ENCODE measurements around the gene SULT6B1. TPM values are rescaled to one million over a fixed set of nuclear protein-coding genes. Genes with fewer than 3 reads are reported as not detected.
"Not testable (repeated sequence)": the region's sequence is repeated elsewhere in the genome, so short reads cannot be mapped to it uniquely, and the experiment has no call there.

Gene SULT6B1
- total and polyA plus RNA-seq, 2 donors (not counting 1 experiment from before 2014, with no cell fraction given), result not detected

DNA sequence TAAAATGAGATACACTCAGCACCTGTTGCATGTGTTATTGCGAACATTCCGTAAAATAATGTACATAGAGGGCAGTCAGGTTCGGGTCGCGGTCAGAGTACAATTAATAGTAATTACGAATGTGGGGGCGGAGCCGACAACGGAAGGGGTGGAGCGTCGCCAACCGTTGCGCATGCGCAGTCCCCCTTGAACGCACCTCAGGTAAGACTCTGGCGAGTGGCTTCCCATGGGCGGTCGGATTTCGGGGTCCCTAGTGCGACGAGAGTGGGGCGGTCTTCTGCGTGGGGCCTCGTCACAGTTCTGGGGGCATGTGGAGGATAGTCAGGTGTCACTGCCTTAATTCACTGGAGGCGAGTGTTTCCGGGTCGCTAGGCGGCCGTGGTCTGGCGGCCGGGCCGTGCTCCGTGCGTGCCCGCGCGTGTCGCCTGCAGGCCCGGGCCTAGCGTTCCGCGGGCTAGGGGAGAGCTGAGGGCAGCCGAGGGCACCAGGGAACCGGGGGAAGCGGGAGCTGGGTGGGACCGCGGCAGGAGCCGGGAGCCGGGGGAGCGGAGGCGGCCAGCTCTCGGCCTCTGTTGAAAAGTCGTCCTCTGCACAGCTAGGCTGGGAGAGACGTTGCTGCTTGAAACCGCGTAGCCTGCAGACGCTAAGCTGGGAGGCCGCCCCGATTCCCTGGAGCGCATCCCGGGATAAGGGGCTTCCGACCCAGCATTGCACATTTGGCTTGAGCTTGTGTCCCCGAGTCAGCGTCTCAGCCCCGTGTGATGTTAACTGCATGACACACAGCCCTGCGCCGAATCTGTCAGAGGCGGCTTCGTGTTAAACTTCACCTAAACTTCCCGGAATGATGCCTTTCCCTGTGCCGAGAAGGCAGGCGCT, 8.1 kb upstream of the SULT6B1 start, which contains the start of gene CEBPZOS:
CEBPZOS (plus strand) TSS at position 177 of the 876 bp plus-strand sequence. CDS start 3,209 bp downstream, outside the sequence.
- DNase-seq (peak; percentile 94), ATAC-seq (ENCODE audit: low read depth) (peak; percentile 89)
- peaks cover 37% of the 10 kb centered on the region for H3K79me2 ChIP-seq (ENCODE audit: control insufficient read depth, insufficient read depth, low read length)
- Mint-ChIP-seq H3K9me3 (ENCODE audit: insufficient read depth) (no peaks in the 10 kb centered on the region), H3K27me3 (no peaks in the 10 kb centered on the region), H3K4me1 (peaks cover 22% of the 10 kb centered on the region), H3K4me3 (peak within 1 kb of the TSS; percentile 98), H3K27ac (peak within 1 kb of the TSS; percentile 99)
- H3K9ac ChIP-seq (ENCODE audit: low read length), result peak within 1 kb of the TSS; percentile 79
- H2AFZ ChIP-seq (ENCODE audit: insufficient read depth, low read depth, low read length, poor library complexity, severe bottlenecking), result peak within 1 kb of the TSS; percentile 88
- ChIA-PET CTCF (interaction anchor here (1.3 kb wide), 1 partner anchor 28 kb away, joined by 7 read pairs; no protein-coding TSS in a partner anchor), POLR2A (interaction anchor here (0.7 to 1.2 kb wide), 2 partner anchors 35 to 133 kb away, joined by 3 to 4 read pairs; partner anchors contain the start of genes CEBPZ and NDUFAF7)
- WGBS (ENCODE audit: insufficient coverage), result under 1% methylated on average over 71 of the region's 72 CpGs
- H3K4me1 ChIP-seq (ENCODE audit: control insufficient read depth in 2 of 2, insufficient read depth in 2 of 2, low read length in 2 of 2), result peaks cover 16 to 24% of the 10 kb centered on the region in 2 donors
- TF ChIP-seq EZH2 (IDR thresholded peaks at IDR 0.05; ENCODE audit: borderline replicate concordance, insufficient read depth, low read depth, low read length, poor library complexity, severe bottlenecking), result no peak
- TF ChIP-seq, protein P1, sequence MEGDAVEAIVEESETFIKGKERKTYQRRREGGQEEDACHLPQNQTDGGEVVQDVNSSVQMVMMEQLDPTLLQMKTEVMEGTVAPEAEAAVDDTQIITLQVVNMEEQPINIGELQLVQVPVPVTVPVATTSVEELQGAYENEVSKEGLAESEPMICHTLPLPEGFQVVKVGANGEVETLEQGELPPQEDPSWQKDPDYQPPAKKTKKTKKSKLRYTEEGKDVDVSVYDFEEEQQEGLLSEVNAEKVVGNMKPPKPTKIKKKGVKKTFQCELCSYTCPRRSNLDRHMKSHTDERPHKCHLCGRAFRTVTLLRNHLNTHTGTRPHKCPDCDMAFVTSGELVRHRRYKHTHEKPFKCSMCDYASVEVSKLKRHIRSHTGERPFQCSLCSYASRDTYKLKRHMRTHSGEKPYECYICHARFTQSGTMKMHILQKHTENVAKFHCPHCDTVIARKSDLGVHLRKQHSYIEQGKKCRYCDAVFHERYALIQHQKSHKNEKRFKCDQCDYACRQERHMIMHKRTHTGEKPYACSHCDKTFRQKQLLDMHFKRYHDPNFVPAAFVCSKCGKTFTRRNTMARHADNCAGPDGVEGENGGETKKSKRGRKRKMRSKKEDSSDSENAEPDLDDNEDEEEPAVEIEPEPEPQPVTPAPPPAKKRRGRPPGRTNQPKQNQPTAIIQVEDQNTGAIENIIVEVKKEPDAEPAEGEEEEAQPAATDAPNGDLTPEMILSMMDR (IDR thresholded peaks at IDR 0.05), result no peak
- intact Hi-C loops (cut with micrococcal nuclease), result loop anchor here (1.0 to 5.0 kb wide), 5 partner anchors 35 to 230 kb away; partner anchors contain the start of genes CEBPZ, EIF2AK2, GPATCH11 and HEATR5B
- peak within 1 kb of the TSS; percentile 78 to 81 for H3K27ac ChIP-seq (ENCODE audit: low read length in 2 of 2)
- H3K27me3 ChIP-seq (replicated peaks in 1 of 4; ENCODE audit: control extremely low read depth in 1 of 4, control insufficient read depth in 3 of 4, insufficient read depth in 4 of 4, low read length in 3 of 4), result no peaks in the 10 kb centered on the region
- H3K4me3 ChIP-seq (ENCODE audit: control extremely low read depth in 1 of 5, extremely low read depth in 1 of 5, insufficient read depth in 1 of 5, low read depth in 2 of 5, low read length in 4 of 5), result peak within 1 kb of the TSS; percentile 70 to 87 (median 80)
- H3K4me2 ChIP-seq (replicated peaks; ENCODE audit: low read depth, low read length, poor library complexity, severe bottlenecking), result peak within 1 kb of the TSS; percentile 88
- peaks cover 0 to 5% (median 0%) of the 10 kb centered on the region in 3 donors for H3K9me3 ChIP-seq (ENCODE audit: control extremely low read depth in 1 of 3, control insufficient read depth in 2 of 3, insufficient read depth in 1 of 3, low read length in 2 of 3)
- H4K20me1 ChIP-seq (ENCODE audit: control insufficient read depth, insufficient read depth, low read length, poor library complexity, severe bottlenecking), result no peaks in the 10 kb centered on the region
- peaks cover 0 to 10% of the 10 kb centered on the region in 2 experiments for H3K36me3 ChIP-seq (replicated peaks in 1 of 2; ENCODE audit: control extremely low read depth in 1 of 2, control insufficient read depth in 1 of 2, extremely low read depth in 1 of 2, insufficient read depth in 2 of 2, low read length in 1 of 2)

DNA sequence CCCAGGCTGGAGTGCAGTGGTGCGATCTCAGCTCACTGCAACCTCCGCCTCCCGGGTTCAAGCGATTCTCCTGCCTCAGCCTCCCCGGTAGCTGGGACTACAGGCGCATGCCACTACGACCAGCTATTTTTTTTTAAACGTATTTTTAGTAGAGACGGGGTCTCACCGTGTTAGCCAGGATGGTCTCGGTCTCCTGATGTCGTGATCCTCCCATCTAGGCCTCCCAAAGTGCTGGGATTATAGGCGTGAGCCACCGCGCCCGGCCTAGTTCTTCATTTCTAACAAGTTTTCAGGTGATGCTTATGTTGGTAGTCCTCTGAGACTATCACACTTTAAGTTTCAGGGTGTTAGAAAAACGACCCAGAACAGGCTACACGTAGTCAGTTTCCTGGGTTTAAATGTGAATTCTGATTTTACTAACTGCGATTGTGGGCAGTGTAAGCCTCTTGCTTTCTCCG, 7.4 kb upstream of the SULT6B1 start:
- not testable (repeated sequence) for H3K27me3 Mint-ChIP-seq
- H3K9ac ChIP-seq (ENCODE audit: low read length), result peak overlapping the region; percentile 79

More for the DNA sequence above, 7.4 kb upstream of the SULT6B1 start:
- Histone ChIP-seq H3K79me2 (ENCODE audit: control insufficient read depth, insufficient read depth, low read length) (peaks cover 37% of the 10 kb centered on the region), H3K4me3 (ENCODE audit: control extremely low read depth in 1 of 5, extremely low read depth in 1 of 5, insufficient read depth in 1 of 5, low read depth in 2 of 5, low read length in 4 of 5) (peak overlapping the region; percentile 70 to 87 (median 80)), H3K4me2 (replicated peaks; ENCODE audit: low read depth, low read length, poor library complexity, severe bottlenecking) (peak overlapping the region; percentile 88), H3K27ac (ENCODE audit: low read length in 2 of 2) (peak overlapping the region; percentile 78 to 81), H2AFZ (ENCODE audit: insufficient read depth, low read depth, low read length, poor library complexity, severe bottlenecking) (peak overlapping the region; percentile 88), H3K4me1 (ENCODE audit: control insufficient read depth in 2 of 2, insufficient read depth in 2 of 2, low read length in 2 of 2) (peaks cover 16 to 24% of the 10 kb centered on the region in 2 donors)
- intact Hi-C loops (cut with micrococcal nuclease), result loop anchor here (1.0 to 5.0 kb wide), 5 partner anchors 35 to 230 kb away; partner anchors contain the start of genes CEBPZ, EIF2AK2, GPATCH11 and HEATR5B
- peak overlapping the region; percentile 99 for H3K27ac Mint-ChIP-seq
- CTCF ChIA-PET; H3K36me3 ChIP-seq (replicated peaks in 1 of 2; ENCODE audit: control extremely low read depth in 1 of 2, control insufficient read depth in 1 of 2, extremely low read depth in 1 of 2, insufficient read depth in 2 of 2, low read length in 1 of 2); DNase-seq; H3K9me3 Mint-ChIP-seq (ENCODE audit: insufficient read depth); ATAC-seq (ENCODE audit: low read depth); H3K9me3 ChIP-seq (ENCODE audit: control extremely low read depth in 1 of 3, control insufficient read depth in 2 of 3, insufficient read depth in 1 of 3, low read length in 2 of 3); H4K20me1 ChIP-seq (ENCODE audit: control insufficient read depth, insufficient read depth, low read length, poor library complexity, severe bottlenecking); H3K27me3 ChIP-seq (replicated peaks in 1 of 4; ENCODE audit: control extremely low read depth in 1 of 4, control insufficient read depth in 3 of 4, insufficient read depth in 4 of 4, low read length in 3 of 4): not testable (repeated sequence)
- POLR2A ChIA-PET, result interaction anchor here (0.6 kb wide), 1 partner anchor 1644 kb away, joined by 4 read pairs; no protein-coding TSS in a partner anchor
- H3K4me1 Mint-ChIP-seq, result peaks cover 22% of the 10 kb centered on the region
- 85% methylated on average over 13 of the region's 20 CpGs for WGBS (ENCODE audit: insufficient coverage)
- peak overlapping the region; percentile 98 for H3K4me3 Mint-ChIP-seq

Measured in B cell (primary cell).